Stomach (tissue), 9 donors: Measurements from ENCODE around the gene CDCA4. TPM values are rescaled to one million over a fixed set of nuclear protein-coding genes. Genes with fewer than 3 reads are reported as not detected.

Source experiments
- DNase-seq, 2 donors: peaks; one replicate each; pipeline versions ENCODE4 v3.0.0 to v3.0.0-alpha.2; 2013 to 2019
- H3K27ac ChIP-seq, 5 donors: fragments of 200-600 bp in 4 of 5; sonication (generic) in 4 of 5; one replicate each; pipeline ENCODE4 v1.5.1; 2013 to 2019; ENCODE audit warnings: mild to moderate bottlenecking in 1 of 5, moderate library complexity in 1 of 5
- H3K27me3 ChIP-seq, 3 donors: fragments of 200-600 bp; sonication (generic); one replicate each; pipeline ENCODE4 v1.5.1; 2017 to 2019; ENCODE audit warnings: mixed run types in 1 of 3
- H3K36me3 ChIP-seq, 4 donors: fragments of 200-600 bp; sonication (generic); 1 replicate in 3 of 4; 2 replicates in 1 of 4; pipeline ENCODE4 v1.5.1; 2016 to 2019
- H3K4me1 ChIP-seq, 4 donors: fragments of 200-600 bp; sonication (generic); one replicate each; pipeline ENCODE4 v1.5.1; 2016 to 2019
- H3K4me3 ChIP-seq, 4 donors: fragments of 200-600 bp; sonication (generic) in 3 of 4; one replicate each; pipeline ENCODE4 v1.5.1; 2016 to 2019; ENCODE audit warnings: mild to moderate bottlenecking in 1 of 4
- H3K9me3 ChIP-seq, 4 donors: fragments of 200-600 bp; sonication (generic); one replicate each; pipeline ENCODE4 v1.5.1; 2016 to 2019
- EP300 ChIP-seq: sonication (generic); formaldehyde crosslinking; IDR thresholded peaks from one replicate; pipeline ENCODE4 v1.6.1; 2017; ENCODE audit warnings: antibody characterized with exemption
- POLR2A ChIP-seq, 4 donors: fragments of 450-650 bp; IDR thresholded peaks; one replicate each; pipeline ENCODE4 v1.6.1; 2016; ENCODE audit warnings: antibody characterized with exemption in 4 of 4, control low read depth in 2 of 4, mild to moderate bottlenecking in 1 of 4, moderate library complexity in 1 of 4
- POLR2AphosphoS5 ChIP-seq, 3 donors: sonication (generic); formaldehyde crosslinking; IDR thresholded peaks; one replicate each; pipeline ENCODE4 v1.6.1; 2016; ENCODE audit warnings: antibody characterized with exemption in 3 of 3
- WGBS, 5 donors: extraction: QIAGEN DNeasy Blood & Tissue Kit in 3 of 5; methylation state at CpG; one replicate each; pipeline versions ENCODE4 v1.1.5 to v1.1.7; 2013 to 2018; 5-methylcytosine and 5-hydroxymethylcytosine counted together
- intact Hi-C: fragments of 100-400 bp; cut with DNase I; formaldehyde crosslinking; loops from one replicate; pipeline ENCODE4 v1.15.1; 2023; ENCODE audit warnings: low total_unique reads
- polyA plus RNA-seq, 3 donors: library from polyadenylated mRNA; stranded (reverse); fragments of 200-250 nt; gene quantifications; one replicate each; pipeline ENCODE4 v1.2.3, GENCODE V29; 2013
- total RNA-seq, 5 donors: library from RNA; depleted of rRNA; stranded (reverse); fragments of >200 nt; gene quantifications; one replicate each; pipeline versions ENCODE4 v1.1.0 to v1.2.3, GENCODE V29; 2014 to 2016
- TF ChIP-seq, protein P1 (sequence below), 7 experiments: fragments of 450-650 bp in 4 of 7; fragments of 200-600 bp in 3 of 7; sonication (generic) in 3 of 7; IDR thresholded peaks; one replicate each; pipeline ENCODE4 v1.5.1; 2016 to 2019; ENCODE audit warnings: antibody characterized with exemption in 7 of 7, control low read depth in 2 of 7, mild to moderate bottlenecking in 1 of 7
- donor health status: healthy with polysubstance abuse.
- donor health status: Bipolar disorder and iron deficiency.
- donor health status: healthy.

CDCA4 gene
- total and polyA plus RNA-seq, 8 donors, result 2.9 to 12.3 (median 6.4) TPM

DNA sequence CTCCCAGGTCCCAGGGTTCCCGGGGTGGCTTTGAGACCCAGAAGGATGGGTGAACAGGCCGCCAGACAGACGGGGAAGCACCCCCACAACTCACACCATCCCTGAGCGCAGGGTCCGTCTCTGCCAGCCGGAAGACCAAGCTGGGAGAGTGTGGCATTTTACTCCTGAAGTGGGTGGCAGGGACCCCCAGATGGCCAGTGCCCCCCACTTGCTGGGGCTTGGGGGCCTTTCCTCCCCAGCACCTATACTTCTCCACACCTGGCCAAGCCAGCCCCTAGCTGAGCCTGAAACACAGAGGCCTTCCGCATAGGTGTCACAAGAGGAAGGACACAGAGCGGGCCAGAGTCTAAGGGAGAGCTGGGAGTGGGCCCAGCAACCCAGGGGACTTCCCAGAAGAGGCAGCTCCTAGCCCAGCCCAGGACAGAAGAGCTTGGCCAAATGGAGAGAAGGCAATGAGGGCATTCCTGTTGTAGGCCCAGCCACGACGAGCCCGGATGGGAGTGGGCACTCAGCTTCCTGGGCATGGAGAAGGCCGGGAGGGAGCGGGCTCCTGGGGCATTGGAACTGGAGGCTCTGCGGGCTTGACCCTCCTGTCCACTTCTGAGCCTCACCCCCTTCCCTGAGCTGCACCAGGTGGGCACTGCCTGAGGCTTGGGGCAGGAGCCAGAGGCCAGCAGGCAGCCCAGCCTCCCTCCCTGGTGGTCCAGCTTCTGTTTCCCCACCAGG lies 46.1 kb downstream of the CDCA4 start:
- Histone ChIP-seq H3K36me3 (no peaks in the 10 kb centered on the region), H3K27ac (peak overlapping the region in 4 of 5 donors; percentile 89 to 94 (median 90)), H3K27me3 (peaks cover 0 to 31% (median 21%) of the 10 kb centered on the region in 3 donors), H3K9me3 (no peaks in the 10 kb centered on the region), H3K4me3 (no peak overlapping the region), H3K4me1 (peaks cover 72 to 99% (median 91%) of the 10 kb centered on the region in 4 donors)
- TF ChIP-seq, protein P1, sequence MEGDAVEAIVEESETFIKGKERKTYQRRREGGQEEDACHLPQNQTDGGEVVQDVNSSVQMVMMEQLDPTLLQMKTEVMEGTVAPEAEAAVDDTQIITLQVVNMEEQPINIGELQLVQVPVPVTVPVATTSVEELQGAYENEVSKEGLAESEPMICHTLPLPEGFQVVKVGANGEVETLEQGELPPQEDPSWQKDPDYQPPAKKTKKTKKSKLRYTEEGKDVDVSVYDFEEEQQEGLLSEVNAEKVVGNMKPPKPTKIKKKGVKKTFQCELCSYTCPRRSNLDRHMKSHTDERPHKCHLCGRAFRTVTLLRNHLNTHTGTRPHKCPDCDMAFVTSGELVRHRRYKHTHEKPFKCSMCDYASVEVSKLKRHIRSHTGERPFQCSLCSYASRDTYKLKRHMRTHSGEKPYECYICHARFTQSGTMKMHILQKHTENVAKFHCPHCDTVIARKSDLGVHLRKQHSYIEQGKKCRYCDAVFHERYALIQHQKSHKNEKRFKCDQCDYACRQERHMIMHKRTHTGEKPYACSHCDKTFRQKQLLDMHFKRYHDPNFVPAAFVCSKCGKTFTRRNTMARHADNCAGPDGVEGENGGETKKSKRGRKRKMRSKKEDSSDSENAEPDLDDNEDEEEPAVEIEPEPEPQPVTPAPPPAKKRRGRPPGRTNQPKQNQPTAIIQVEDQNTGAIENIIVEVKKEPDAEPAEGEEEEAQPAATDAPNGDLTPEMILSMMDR (IDR thresholded peaks at IDR 0.05), result no peak
- TF ChIP-seq EP300 (no peak), POLR2A (IDR thresholded peaks at IDR 0.05) (no peak), POLR2AphosphoS5 (IDR thresholded peaks at IDR 0.05) (no peak)
- DNase-seq, result no peak
- intact Hi-C loops, result loop anchor here (5.0 kb wide), 2 partner anchors 47 to 67 kb away; partner anchors contain the start of gene CDCA4
- WGBS, 5 donors, result 87 to 97% (median 92%) methylated on average over 11 to 14 of the region's 14 CpGs

DNA sequence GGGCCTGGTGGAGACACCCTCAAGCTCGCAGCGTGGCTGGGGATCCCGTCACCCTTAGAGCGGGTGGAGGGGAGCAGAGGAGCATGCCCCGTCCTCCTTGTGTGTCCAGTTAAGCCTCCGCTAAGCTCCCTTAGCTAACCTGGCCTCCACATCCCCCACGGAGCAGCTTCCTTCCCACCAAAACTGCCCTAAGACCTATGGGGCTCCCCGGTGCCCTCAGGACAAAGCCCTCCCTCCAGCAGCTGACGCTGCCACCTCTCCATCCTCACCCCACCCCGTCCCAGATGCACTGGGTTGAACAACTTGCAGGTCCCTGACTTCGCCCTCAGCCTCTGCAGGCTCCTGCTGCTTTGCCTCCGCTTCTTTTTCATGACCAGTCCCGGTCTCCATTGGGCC lies 46.7 kb downstream of the CDCA4 start:
- peaks cover 73 to 99% (median 93%) of the 10 kb centered on the region in 4 donors for H3K4me1 ChIP-seq
- TF ChIP-seq POLR2A (IDR thresholded peaks at IDR 0.05) (no peak), POLR2AphosphoS5 (IDR thresholded peaks at IDR 0.05) (no peak), EP300 (no peak)
- TF ChIP-seq, protein P1 (IDR thresholded peaks at IDR 0.05), result no peak
- no peak for DNase-seq
- peak overlapping the region; percentile 10 to 94 (median 90) for H3K27ac ChIP-seq
- 49 to 60% (median 57%) methylated on average over 13 of the region's 13 CpGs for WGBS, 5 donors
- no peaks in the 10 kb centered on the region for H3K36me3 ChIP-seq
- no peaks in the 10 kb centered on the region for H3K9me3 ChIP-seq
- peak overlapping the region; percentile 6 to 24 (median 10) for H3K4me3 ChIP-seq
- peaks cover 0 to 31% (median 21%) of the 10 kb centered on the region in 3 donors for H3K27me3 ChIP-seq
- intact Hi-C loops, result no loop called here

DNA sequence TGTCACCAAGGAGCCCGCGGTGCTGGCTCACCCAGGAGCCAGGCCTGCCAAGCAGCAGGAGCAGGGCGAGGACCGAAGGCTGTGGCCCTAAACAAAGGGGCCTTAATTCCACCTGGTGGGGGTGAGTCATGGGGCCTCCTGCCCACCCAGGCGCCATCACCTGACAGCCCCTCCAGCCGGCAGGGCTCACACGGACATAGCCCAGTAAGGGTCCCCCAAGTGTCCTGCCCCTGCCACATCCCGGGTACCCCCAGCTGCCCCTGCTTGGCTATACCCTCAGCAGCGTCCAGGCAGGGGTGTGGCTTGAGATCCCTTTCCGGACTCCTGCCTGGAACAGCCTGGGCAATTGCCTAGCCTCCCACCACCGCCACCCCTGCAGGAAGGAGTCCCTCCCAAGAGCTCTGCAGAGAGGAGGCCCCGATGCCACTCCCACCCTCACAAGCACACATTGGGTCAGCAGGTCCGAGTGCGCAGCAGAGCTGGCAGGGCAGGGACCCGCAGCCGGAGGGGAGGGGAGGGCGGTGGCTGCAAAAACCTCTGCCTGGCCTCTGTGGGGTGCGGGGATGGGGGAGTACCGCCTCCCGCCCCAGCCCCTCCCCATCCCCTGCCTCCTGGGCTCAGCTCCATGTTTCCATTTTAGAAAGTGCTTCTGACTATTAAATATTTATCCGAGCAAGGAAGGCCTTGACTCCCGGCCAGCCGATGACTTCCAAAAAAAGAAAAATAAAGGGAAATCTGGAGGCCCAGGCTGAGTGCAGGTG lies 47.3 kb downstream of the CDCA4 start:
- TF ChIP-seq POLR2A (IDR thresholded peaks at IDR 0.05), result no peak
- TF ChIP-seq POLR2AphosphoS5 (IDR thresholded peaks at IDR 0.05), result peak in 2 of 3 donors; percentile 19 to 47
- TF ChIP-seq, protein P1 (IDR thresholded peaks at IDR 0.05), result peak in 1 of 7 experiments; percentile 7
- no peak for TF ChIP-seq EP300
- Histone ChIP-seq H3K4me1 (peaks cover 75 to 99% (median 94%) of the 10 kb centered on the region in 4 donors), H3K9me3 (no peaks in the 10 kb centered on the region), H3K27ac (peak overlapping the region; percentile 82 to 94 (median 90)), H3K27me3 (peaks cover 0 to 29% (median 16%) of the 10 kb centered on the region in 3 donors), H3K4me3 (peak overlapping the region; percentile 6 to 24 (median 10)), H3K36me3 (no peaks in the 10 kb centered on the region)
- intact Hi-C loops, result no loop called here
- WGBS, 5 donors, result 16 to 28% (median 22%) methylated on average over 13 to 23 of the region's 23 CpGs
- DNase-seq, result peak; percentile 84 to 89

DNA sequence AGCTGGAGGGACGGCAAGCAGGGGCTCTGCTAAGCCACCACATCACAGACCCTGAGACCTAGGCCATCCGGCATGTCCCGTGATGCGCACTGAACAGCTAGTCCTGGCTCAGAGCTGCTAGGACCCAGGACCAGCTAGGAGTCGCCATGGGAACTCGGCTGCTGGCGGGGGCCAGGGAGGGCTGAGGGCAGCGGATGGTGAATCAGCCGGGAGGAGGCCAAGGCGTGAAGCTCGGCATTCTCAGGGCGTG lies 47.8 kb downstream of the CDCA4 start:
- no peaks in the 10 kb centered on the region for H3K36me3 ChIP-seq
- 34 to 68% (median 38%) methylated on average over 7 to 12 of the region's 12 CpGs for WGBS, 5 donors
- peaks cover 80 to 100% (median 96%) of the 10 kb centered on the region in 4 donors for H3K4me1 ChIP-seq
- H3K27me3 ChIP-seq, result peaks cover 0 to 29% (median 16%) of the 10 kb centered on the region in 3 donors
- H3K9me3 ChIP-seq, result no peaks in the 10 kb centered on the region
- peak overlapping the region; percentile 82 to 94 (median 90) for H3K27ac ChIP-seq
- intact Hi-C loops, result no loop called here
- TF ChIP-seq POLR2AphosphoS5 (IDR thresholded peaks at IDR 0.05), result peak in 2 of 3 donors; percentile 38 to 82
- TF ChIP-seq POLR2A (IDR thresholded peaks at IDR 0.05), result no peak
- H3K4me3 ChIP-seq, result peak overlapping the region in 1 of 4 donors; percentile 24
- peak in 1 of 2 donors; percentile 94 for DNase-seq
